WTC11 (cell line): ENCODE results near the gene DNLZ. TPM values are rescaled to one million over a fixed set of nuclear protein-coding genes. Genes with fewer than 3 reads are reported as not detected.

Experiments used
- ATAC-seq: fragments of 200-7000 bp; cut with Tn5 transposase; 2 replicates; pipeline ENCODE4 v1.10.0; 2021; ENCODE audit warnings: mild to moderate bottlenecking, moderate library complexity
- CTCF ChIA-PET: fragments of 300-600 bp; sonication (Branson Sonifier 250); formaldehyde crosslinking; loops from one replicate; lab custom pipeline; 2021; ENCODE audit warnings: antibody characterized with exemption; lab: Charles Lee
- POLR2A ChIA-PET: fragments of 350-600 bp; sonication (Branson Sonifier 250); formaldehyde crosslinking; loops from one replicate; lab custom pipeline; 2021; ENCODE audit warnings: antibody characterized with exemption; lab: Charles Lee
- DNase-seq: peaks from one replicate; pipeline ENCODE4 v3.0.0; 2021; ENCODE audit warnings: low spot score
- H3K27ac Mint-ChIP-seq: 2 replicates; pipeline ENCODE4 v1.8.0; 2021; ENCODE audit warnings: mixed read lengths
- H3K27me3 Mint-ChIP-seq: 2 replicates; pipeline ENCODE4 v1.8.0; 2021; ENCODE audit warnings: low read depth, mild to moderate bottlenecking, moderate library complexity, mixed read lengths
- H3K36me3 Mint-ChIP-seq: 2 replicates; pipeline ENCODE4 v1.8.0; 2021; ENCODE audit warnings: mixed read lengths
- H3K4me1 Mint-ChIP-seq: 2 replicates; pipeline ENCODE4 v1.8.0; 2022; ENCODE audit warnings: mixed read lengths
- H3K4me3 Mint-ChIP-seq: 2 replicates; pipeline ENCODE4 v1.8.0; 2021; ENCODE audit warnings: mild to moderate bottlenecking, moderate library complexity, mixed read lengths
- H3K9me3 Mint-ChIP-seq: 2 replicates; pipeline ENCODE4 v1.8.0; 2021; ENCODE audit warnings: mixed read lengths
- AR ChIP-seq: fragments of 250-450 bp; sonication (Bioruptor Pico); IDR thresholded peaks from 2 replicates; pipeline ENCODE4 v1.9.0; 2021; ENCODE audit warnings: mild to moderate bottlenecking
- ETV6 ChIP-seq: sonication (generic); formaldehyde crosslinking; IDR thresholded peaks from 2 replicates; pipeline ENCODE4 v1.8.1; 2022; ENCODE audit warnings: mild to moderate bottlenecking, missing genetic modification reagents
- FOXP1 ChIP-seq: sonication (generic); formaldehyde crosslinking; IDR thresholded peaks from 2 replicates; pipeline ENCODE4 v1.8.0; 2022; ENCODE audit warnings: missing genetic modification reagents, mild to moderate bottlenecking, moderate library complexity, borderline replicate concordance
- MYBL2 ChIP-seq: sonication (generic); formaldehyde crosslinking; IDR thresholded peaks from 2 replicates; pipeline ENCODE4 v1.8.1; 2023; ENCODE audit warnings: mild to moderate bottlenecking, moderate library complexity, missing genetic modification reagents
- TCF7 ChIP-seq: sonication (generic); formaldehyde crosslinking; IDR thresholded peaks from 2 replicates; pipeline ENCODE4 v1.8.0; 2022; ENCODE audit warnings: mild to moderate bottlenecking, low read depth, missing genetic modification reagents, moderate library complexity
- USF2 ChIP-seq: sonication (generic); formaldehyde crosslinking; IDR thresholded peaks from 2 replicates; pipeline ENCODE4 v1.8.1; 2023; ENCODE audit warnings: mild to moderate bottlenecking, missing genetic modification reagents, moderate library complexity
- total RNA-seq: library from RNA; stranded (reverse); gene quantifications from 3 replicates; pipeline ENCODE4 v1.2.3, GENCODE V29; 2021
- TF ChIP-seq, protein P1 (sequence below): fragments of 250-450 bp; sonication (Bioruptor Pico); IDR thresholded peaks from 2 replicates; pipeline ENCODE4 v1.9.0; 2021; ENCODE audit warnings: mild to moderate bottlenecking, borderline replicate concordance
- TF ChIP-seq, protein P2 (sequence below): sonication (generic); formaldehyde crosslinking; IDR thresholded peaks from 2 replicates; pipeline ENCODE4 v1.8.0; 2022; ENCODE audit warnings: mild to moderate bottlenecking, missing genetic modification reagents
- TF ChIP-seq, protein P3 (sequence below): fragments of 250-450 bp; sonication (Bioruptor Pico); IDR thresholded peaks from 2 replicates; pipeline ENCODE4 v1.9.0; 2021; ENCODE audit warnings: moderate library complexity, mild to moderate bottlenecking, inconsistent platforms, borderline replicate concordance

The DNLZ gene
- total RNA-seq, 1 experiment from 2014 or later: 17.2 TPM

DNA sequence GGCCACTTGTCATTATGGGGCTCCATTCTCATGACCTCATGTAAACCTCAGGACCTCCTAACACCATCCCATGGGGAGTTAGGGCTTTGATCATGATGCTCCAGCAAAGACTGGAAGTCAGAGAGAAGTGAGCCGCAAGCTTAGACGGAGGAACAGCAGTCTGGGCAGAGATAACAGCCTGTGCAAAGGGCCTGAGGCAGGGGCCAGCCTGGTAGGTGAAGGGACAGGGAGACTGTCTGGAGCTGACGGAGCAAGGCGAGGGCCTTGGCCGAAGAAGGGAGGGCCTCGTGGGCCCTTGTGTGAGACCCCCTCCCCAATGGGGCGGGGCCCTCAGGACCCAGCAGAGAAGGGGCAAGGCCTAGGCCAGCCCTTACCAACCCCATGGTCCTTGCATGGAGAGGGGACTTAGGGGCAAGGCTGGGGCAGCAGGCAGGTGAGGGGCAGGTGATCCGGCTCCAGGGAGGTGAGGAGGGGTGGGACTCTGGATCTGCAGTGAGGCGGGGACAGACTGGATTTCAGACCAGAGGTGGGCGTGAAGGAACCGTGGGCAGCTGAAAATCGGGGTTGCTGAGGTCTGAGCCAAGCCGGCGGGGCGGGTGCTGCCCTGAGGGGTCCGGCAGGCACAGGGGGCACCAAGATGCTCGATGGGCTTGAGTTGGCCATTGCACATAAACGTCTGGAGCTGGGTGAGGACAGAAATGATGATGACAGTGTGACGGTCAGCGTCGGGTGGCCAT lies 18.8 kb downstream of the DNLZ start:
- no peaks in the 10 kb centered on the region for H3K4me1 Mint-ChIP-seq
- ATAC-seq: no peak
- ChIA-PET CTCF (interaction anchor here (1.2 to 3.3 kb wide), 3 partner anchors 18 to 22 kb away, joined by 3 to 41 read pairs (median 33); partner anchors contain the start of gene DNLZ), POLR2A (no interaction called here)
- H3K36me3 Mint-ChIP-seq: no peaks in the 10 kb centered on the region
- H3K4me3 Mint-ChIP-seq: no peak overlapping the region
- TF ChIP-seq, protein P1, sequence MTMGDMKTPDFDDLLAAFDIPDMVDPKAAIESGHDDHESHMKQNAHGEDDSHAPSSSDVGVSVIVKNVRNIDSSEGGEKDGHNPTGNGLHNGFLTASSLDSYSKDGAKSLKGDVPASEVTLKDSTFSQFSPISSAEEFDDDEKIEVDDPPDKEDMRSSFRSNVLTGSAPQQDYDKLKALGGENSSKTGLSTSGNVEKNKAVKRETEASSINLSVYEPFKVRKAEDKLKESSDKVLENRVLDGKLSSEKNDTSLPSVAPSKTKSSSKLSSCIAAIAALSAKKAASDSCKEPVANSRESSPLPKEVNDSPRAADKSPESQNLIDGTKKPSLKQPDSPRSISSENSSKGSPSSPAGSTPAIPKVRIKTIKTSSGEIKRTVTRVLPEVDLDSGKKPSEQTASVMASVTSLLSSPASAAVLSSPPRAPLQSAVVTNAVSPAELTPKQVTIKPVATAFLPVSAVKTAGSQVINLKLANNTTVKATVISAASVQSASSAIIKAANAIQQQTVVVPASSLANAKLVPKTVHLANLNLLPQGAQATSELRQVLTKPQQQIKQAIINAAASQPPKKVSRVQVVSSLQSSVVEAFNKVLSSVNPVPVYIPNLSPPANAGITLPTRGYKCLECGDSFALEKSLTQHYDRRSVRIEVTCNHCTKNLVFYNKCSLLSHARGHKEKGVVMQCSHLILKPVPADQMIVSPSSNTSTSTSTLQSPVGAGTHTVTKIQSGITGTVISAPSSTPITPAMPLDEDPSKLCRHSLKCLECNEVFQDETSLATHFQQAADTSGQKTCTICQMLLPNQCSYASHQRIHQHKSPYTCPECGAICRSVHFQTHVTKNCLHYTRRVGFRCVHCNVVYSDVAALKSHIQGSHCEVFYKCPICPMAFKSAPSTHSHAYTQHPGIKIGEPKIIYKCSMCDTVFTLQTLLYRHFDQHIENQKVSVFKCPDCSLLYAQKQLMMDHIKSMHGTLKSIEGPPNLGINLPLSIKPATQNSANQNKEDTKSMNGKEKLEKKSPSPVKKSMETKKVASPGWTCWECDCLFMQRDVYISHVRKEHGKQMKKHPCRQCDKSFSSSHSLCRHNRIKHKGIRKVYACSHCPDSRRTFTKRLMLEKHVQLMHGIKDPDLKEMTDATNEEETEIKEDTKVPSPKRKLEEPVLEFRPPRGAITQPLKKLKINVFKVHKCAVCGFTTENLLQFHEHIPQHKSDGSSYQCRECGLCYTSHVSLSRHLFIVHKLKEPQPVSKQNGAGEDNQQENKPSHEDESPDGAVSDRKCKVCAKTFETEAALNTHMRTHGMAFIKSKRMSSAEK (CRISPR knock-in tag): no peak
- TF ChIP-seq USF2 (CRISPR knock-in tag) (no peak), MYBL2 (CRISPR knock-in tag) (no peak), FOXP1 (CRISPR knock-in tag) (0 out of 2 replicates have a peak, but pooled peaks have one; percentile 10), TCF7 (CRISPR knock-in tag) (no peak)
- TF ChIP-seq, protein P2, sequence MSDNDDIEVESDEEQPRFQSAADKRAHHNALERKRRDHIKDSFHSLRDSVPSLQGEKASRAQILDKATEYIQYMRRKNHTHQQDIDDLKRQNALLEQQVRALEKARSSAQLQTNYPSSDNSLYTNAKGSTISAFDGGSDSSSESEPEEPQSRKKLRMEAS (CRISPR knock-in tag): no peak
- TF ChIP-seq, protein P3, sequence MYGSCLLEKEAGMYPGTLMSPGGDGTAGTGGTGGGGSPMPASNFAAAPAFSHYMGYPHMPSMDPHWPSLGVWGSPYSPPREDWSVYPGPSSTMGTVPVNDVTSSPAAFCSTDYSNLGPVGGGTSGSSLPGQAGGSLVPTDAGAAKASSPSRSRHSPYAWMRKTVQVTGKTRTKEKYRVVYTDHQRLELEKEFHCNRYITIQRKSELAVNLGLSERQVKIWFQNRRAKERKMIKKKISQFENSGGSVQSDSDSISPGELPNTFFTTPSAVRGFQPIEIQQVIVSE (CRISPR knock-in tag): no peak
- DNase-seq: no peak
- no peaks in the 10 kb centered on the region for H3K27me3 Mint-ChIP-seq
- no peak overlapping the region for H3K27ac Mint-ChIP-seq
- H3K9me3 Mint-ChIP-seq: no peaks in the 10 kb centered on the region

- CTCF ChIA-PET: interaction anchor here (3.3 kb wide), 1 partner anchor 19 kb away, joined by 33 read pairs; the partner anchor contains the start of gene DNLZ
- Mint-ChIP-seq H3K4me3 (no peak overlapping the region), H3K27ac (no peak overlapping the region)
Measured at GRCh38 chr9:136343884-136344269, 19.7 kb downstream of the DNLZ start.

More at GRCh38 chr9:136343884-136344269, 19.7 kb downstream of the DNLZ start:
- Mint-ChIP-seq H3K9me3 (no peaks in the 10 kb centered on the region), H3K4me1 (no peaks in the 10 kb centered on the region), H3K36me3 (no peaks in the 10 kb centered on the region), H3K27me3 (no peaks in the 10 kb centered on the region)
- no peak for ATAC-seq
- TF ChIP-seq AR (CRISPR knock-in tag) (no peak), ETV6 (CRISPR knock-in tag) (no peak)
- POLR2A ChIA-PET: no interaction called here
- no peak for DNase-seq
